ENCODE measurements around the gene DUSP16.

Gene DUSP16

GRCh38 chr12:12546314-12546772 is 16.3 kb downstream of the DUSP16 start:
- DNase-seq (ENCODE audit: low read depth): no peak
- no peak overlapping the region for H3K4me3 ChIP-seq (ENCODE audit: low read depth, low read length)
- no peak for TF ChIP-seq CTCF (IDR thresholded peaks at IDR 0.05; ENCODE audit: low read depth, low read length, missing control alignments)

- TF ChIP-seq CTCF (IDR thresholded peaks at IDR 0.05; ENCODE audit: low read depth, low read length, missing control alignments): no peak
- DNase-seq (ENCODE audit: low read depth): no peak
- H3K4me3 ChIP-seq (ENCODE audit: low read depth, low read length): no peak overlapping the region
Observed at GRCh38 chr12:12543959-12544358, 18.7 kb downstream of the DUSP16 start.

- TF ChIP-seq CTCF (IDR thresholded peaks at IDR 0.05; ENCODE audit: low read depth, low read length, missing control alignments): no peak
- no peak for DNase-seq (ENCODE audit: low read depth)
- H3K4me3 ChIP-seq (ENCODE audit: low read depth, low read length): no peak overlapping the region
Observed at GRCh38 chr12:12542964-12543363, 19.7 kb downstream of the DUSP16 start.

GRCh38 chr12:12542286-12542685 is 20.4 kb downstream of the DUSP16 start:
- DNase-seq (ENCODE audit: low read depth): no peak
- no peak overlapping the region for H3K4me3 ChIP-seq (ENCODE audit: low read depth, low read length)
- no peak for TF ChIP-seq CTCF (IDR thresholded peaks at IDR 0.05; ENCODE audit: low read depth, low read length, missing control alignments)

- no peak overlapping the region for H3K4me3 ChIP-seq (ENCODE audit: low read depth, low read length)
- no peak for DNase-seq (ENCODE audit: low read depth)
- no peak for TF ChIP-seq CTCF (IDR thresholded peaks at IDR 0.05; ENCODE audit: low read depth, low read length, missing control alignments)
Observed at GRCh38 chr12:12541782-12542181, 20.9 kb downstream of the DUSP16 start.

- no peak for DNase-seq (ENCODE audit: low read depth)
- no peak overlapping the region for H3K4me3 ChIP-seq (ENCODE audit: low read depth, low read length)
- no peak for TF ChIP-seq CTCF (IDR thresholded peaks at IDR 0.05; ENCODE audit: low read depth, low read length, missing control alignments)
Observed at GRCh38 chr12:12540261-12541013, 22.2 kb downstream of the DUSP16 start.

Data from GM12864 (cell line).